ENCODE data around the gene PDE10A. TPM values are rescaled to one million over a fixed set of nuclear protein-coding genes. Genes with fewer than 3 reads are reported as not detected.
A peak's percentile ranks its signal among the peaks of the same experiment; 100 is the strongest.

The PDE10A gene
- total and polyA plus RNA-seq, 2 of the 4 experiments (the other 2 are of a cell fraction) = 3.4 to 12.4 TPM

DNA sequence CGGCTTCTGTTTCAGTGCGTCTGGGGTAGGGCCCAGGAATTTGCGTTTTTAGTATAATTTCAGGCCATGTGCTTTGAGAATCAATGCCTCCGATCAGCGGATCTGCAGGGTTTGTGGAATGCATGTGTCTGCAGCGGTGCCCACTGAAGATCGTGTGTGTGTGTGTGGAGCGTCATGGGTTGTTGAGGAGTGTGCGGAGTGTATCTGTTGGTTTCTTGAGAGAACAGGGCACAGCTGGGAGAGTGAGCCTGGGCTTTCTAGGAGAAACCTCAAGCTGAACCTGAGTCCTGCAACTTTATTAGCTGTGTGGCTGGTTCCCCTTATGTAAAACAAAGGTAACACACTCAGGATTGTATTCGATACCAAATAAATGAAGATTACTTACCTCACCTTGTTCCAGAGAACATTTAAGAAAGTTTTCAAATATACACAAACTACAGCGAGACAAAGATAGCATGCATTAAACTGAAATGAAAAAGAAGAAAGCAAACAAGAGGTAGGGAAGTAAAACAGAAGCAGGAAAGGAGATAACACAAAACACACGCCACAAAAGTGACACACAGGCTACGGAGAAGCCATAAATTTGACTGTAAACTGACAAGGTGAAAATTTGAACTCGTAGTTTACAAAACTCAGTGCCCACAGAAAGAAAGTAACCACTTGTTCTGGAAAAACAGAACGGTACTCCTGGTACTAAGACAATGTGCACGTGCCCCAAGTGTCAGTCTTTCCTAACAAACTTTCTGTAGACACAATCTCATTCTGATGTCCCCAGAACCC, 28.8 kb downstream of the PDE10A start (continued):
- TF ChIP-seq SMC3 (IDR thresholded peaks at IDR 0.05; ENCODE audit: low read depth, low read length) = no peak

DNA sequence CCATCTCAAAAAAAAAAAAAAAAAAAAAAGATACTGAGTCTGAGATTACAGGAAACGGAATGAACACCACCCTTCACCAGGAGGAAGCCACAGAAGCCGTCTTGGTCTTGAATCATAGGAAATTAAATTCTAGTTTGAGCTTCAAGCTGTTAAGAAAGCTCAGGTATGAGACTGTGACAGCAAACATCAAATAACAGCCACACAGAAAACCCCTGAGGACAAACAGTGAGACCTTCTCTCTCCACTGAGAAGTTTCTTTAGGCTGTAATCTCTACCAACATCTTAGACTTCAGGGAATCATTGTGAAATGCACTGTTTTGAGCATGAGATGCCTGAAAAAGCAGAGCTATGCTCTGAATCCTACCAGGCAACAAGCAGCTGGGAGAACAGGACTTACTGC, 30.8 kb downstream of the PDE10A start:
- TF ChIP-seq, protein P1, sequence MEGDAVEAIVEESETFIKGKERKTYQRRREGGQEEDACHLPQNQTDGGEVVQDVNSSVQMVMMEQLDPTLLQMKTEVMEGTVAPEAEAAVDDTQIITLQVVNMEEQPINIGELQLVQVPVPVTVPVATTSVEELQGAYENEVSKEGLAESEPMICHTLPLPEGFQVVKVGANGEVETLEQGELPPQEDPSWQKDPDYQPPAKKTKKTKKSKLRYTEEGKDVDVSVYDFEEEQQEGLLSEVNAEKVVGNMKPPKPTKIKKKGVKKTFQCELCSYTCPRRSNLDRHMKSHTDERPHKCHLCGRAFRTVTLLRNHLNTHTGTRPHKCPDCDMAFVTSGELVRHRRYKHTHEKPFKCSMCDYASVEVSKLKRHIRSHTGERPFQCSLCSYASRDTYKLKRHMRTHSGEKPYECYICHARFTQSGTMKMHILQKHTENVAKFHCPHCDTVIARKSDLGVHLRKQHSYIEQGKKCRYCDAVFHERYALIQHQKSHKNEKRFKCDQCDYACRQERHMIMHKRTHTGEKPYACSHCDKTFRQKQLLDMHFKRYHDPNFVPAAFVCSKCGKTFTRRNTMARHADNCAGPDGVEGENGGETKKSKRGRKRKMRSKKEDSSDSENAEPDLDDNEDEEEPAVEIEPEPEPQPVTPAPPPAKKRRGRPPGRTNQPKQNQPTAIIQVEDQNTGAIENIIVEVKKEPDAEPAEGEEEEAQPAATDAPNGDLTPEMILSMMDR (conservative IDR thresholded peaks at IDR 0.05; ENCODE audit: low read depth, low read length) = no peak
- TF ChIP-seq, protein P2, sequence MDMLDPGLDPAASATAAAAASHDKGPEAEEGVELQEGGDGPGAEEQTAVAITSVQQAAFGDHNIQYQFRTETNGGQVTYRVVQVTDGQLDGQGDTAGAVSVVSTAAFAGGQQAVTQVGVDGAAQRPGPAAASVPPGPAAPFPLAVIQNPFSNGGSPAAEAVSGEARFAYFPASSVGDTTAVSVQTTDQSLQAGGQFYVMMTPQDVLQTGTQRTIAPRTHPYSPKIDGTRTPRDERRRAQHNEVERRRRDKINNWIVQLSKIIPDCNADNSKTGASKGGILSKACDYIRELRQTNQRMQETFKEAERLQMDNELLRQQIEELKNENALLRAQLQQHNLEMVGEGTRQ (IDR thresholded peaks at IDR 0.05; ENCODE audit: low read depth, low read length) = no peak
- TF ChIP-seq RCOR1 (IDR thresholded peaks at IDR 0.05; ENCODE audit: insufficient replicate concordance, low read length) (no peak), SMC3 (IDR thresholded peaks at IDR 0.05; ENCODE audit: low read depth, low read length) (no peak), RFX5 (IDR thresholded peaks at IDR 0.05; ENCODE audit: low read depth, low read length) (no peak), FOS (IDR thresholded peaks at IDR 0.05; ENCODE audit: low read depth, low read length) (no peak), POLR2A (IDR thresholded peaks at IDR 0.05; ENCODE audit: low read depth, low read length) (no peak), CHD1 (IDR thresholded peaks at IDR 0.05; ENCODE audit: low read depth, low read length) (no peak), MAZ (IDR thresholded peaks at IDR 0.05; ENCODE audit: borderline replicate concordance, low read depth, low read length) (no peak), MAFK (IDR thresholded peaks at IDR 0.05; ENCODE audit: low read depth, low read length) (no peak), NFE2L2 (IDR thresholded peaks at IDR 0.05; ENCODE audit: low read depth, low read length) (no peak), CEBPB (IDR thresholded peaks at IDR 0.05; ENCODE audit: low read depth, low read length) (no peak)
- Histone ChIP-seq H2AK9ac (replicated peaks; ENCODE audit: low read depth, low read length, poor library complexity) (no peak overlapping the region), H2AK5ac (ENCODE audit: low read depth, low read length) (no peak overlapping the region), H4K5ac (ENCODE audit: low read depth, low read length) (no peak overlapping the region), H2BK5ac (ENCODE audit: low read depth, low read length, poor library complexity, severe bottlenecking) (no peak overlapping the region), H4K20me1 (ENCODE audit: insufficient read depth, low read length) (peaks cover 15% of the 10 kb centered on the region), H3K56ac (ENCODE audit: extremely low read depth, insufficient read depth, low read length) (no peak overlapping the region), H2BK120ac (ENCODE audit: low read depth, low read length) (no peak overlapping the region), H2BK15ac (ENCODE audit: low read depth, low read length) (no peak overlapping the region), H3K18ac (ENCODE audit: low read depth, low read length) (peak overlapping the region; percentile 13; the same call in 1 of the 2 replicates), H2AFZ (replicated peaks; ENCODE audit: low read length, poor library complexity) (no peak overlapping the region), H2BK20ac (ENCODE audit: low read depth, low read length) (peak overlapping the region; percentile 11; the same call in 1 of the 2 replicates), H3K79me1 (ENCODE audit: low read depth in 1 of 2, low read length in 2 of 2) (peaks cover 21 to 55% of the 10 kb centered on the region in 2 experiments), H3K23ac (ENCODE audit: low read depth, low read length) (peak overlapping the region; percentile 12; the same call in 1 of the 2 replicates), H3K4me2 (ENCODE audit: low read depth, low read length) (no peak overlapping the region; the same call in 1 of the 2 replicates), H3K4me3 (ENCODE audit: insufficient read depth, low read depth, low read length) (no peak overlapping the region), H3K9me1 (ENCODE audit: insufficient read depth, low read length) (peaks cover 5% of the 10 kb centered on the region), H3K9me3 (ENCODE audit: control insufficient read depth, insufficient read depth, low read length) (no peaks in the 10 kb centered on the region), H3K27ac (ENCODE audit: insufficient read depth, low read length) (no peak overlapping the region), H3K4ac (ENCODE audit: low read depth, low read length) (no peak overlapping the region), H4K91ac (ENCODE audit: insufficient read depth, low read depth, low read length) (no peak overlapping the region; the same call in 1 of the 2 replicates), H3K27me3 (ENCODE audit: control insufficient read depth, insufficient read depth, low read length) (no peaks in the 10 kb centered on the region), H3K14ac (replicated peaks; ENCODE audit: low read depth, low read length) (peak overlapping the region; percentile 66), H3K9ac (ENCODE audit: low read depth, low read length) (no peak overlapping the region), H4K8ac (ENCODE audit: low read depth in 2 of 2, low read length in 2 of 2) (no peak overlapping the region; a peak in 1 of 4 replicates), H3K4me1 (ENCODE audit: control insufficient read depth, insufficient read depth, low read length) (peaks cover 16% of the 10 kb centered on the region), H3K36me3 (ENCODE audit: control insufficient read depth, insufficient read depth, low read length) (no peaks in the 10 kb centered on the region)
- intact Hi-C loops (cut with micrococcal nuclease) (no loop called here), dilution Hi-C loops (cut with HindIII; ENCODE audit: low sequenced_read_pairs, unreplicated experiment) (no loop called here), in situ Hi-C loops (cut with MboI; ENCODE audit: low sequenced_read_pairs) (no loop called here)
- peak; percentile 40 for DNase-seq
- ATAC-seq (ENCODE audit: low read depth) = peak; percentile 55
- ChIA-PET CTCF (interaction anchor here (0.6 kb wide), 1 partner anchor 156 kb away, joined by 8 read pairs; no protein-coding TSS in a partner anchor), POLR2A (ENCODE audit: unreplicated experiment) (interaction anchor here (1.1 kb wide), 1 partner anchor 36 kb away, joined by 7 read pairs; no protein-coding TSS in a partner anchor)
- BruUV-seq (replicated peaks) = no TSS peak
- WGBS, 2 experiments (ENCODE audit: extremely low coverage in 2 of 2, insufficient read length in 1 of 2) = no CpG with 5 or more reads among the region's 2 CpGs
